K562 (cell line): ENCODE results near the gene UNC13A. TPM values are rescaled to one million over a fixed set of nuclear protein-coding genes. Genes with fewer than 3 reads are reported as not detected.

ENCODE experiments used
- CGGBP1 ChIP-seq: fragments of 250-450 bp; sonication (Bioruptor Pico); IDR thresholded peaks from 2 replicates; pipeline ENCODE4 v1.9.0; 2021; ENCODE audit warnings: mild to moderate bottlenecking
- HMGN3 ChIP-seq: IDR thresholded peaks from 2 replicates; pipeline ENCODE4 v1.6.1; 2011; ENCODE audit warnings: borderline replicate concordance, low read depth, mild to moderate bottlenecking, mixed read lengths, low read length; ENCODE audit not compliant: insufficient read length; ENCODE audit errors: extremely low read depth
- MLLT1 ChIP-seq, 2 experiments: fragments of 450-650 bp; IDR thresholded peaks; 2 replicates each; pipeline ENCODE4 v1.6.1; 2016
- POLR2H ChIP-seq: IDR thresholded peaks from 2 replicates; pipeline ENCODE4 v1.6.1; 2016; ENCODE audit warnings: missing genetic modification characterization, low read depth, mild to moderate bottlenecking, control low read depth, missing compliant biosample characterization, moderate library complexity
- RB1 ChIP-seq: fragments of 450-650 bp; IDR thresholded peaks from 2 replicates; pipeline ENCODE4 v1.6.1; 2017; ENCODE audit warnings: low read depth, mild to moderate bottlenecking
- REST ChIP-seq, 2 experiments: fragments of 450-650 bp; formaldehyde crosslinking in 1 of 2; IDR thresholded peaks; 2 replicates each; pipeline versions ENCODE4 v1.4.0 to v1.6.1; 2014 to 2020; ENCODE audit warnings: mild to moderate bottlenecking in 2 of 2, borderline replicate concordance in 1 of 2, low read depth in 1 of 2
- ZBTB33 ChIP-seq: sonication (generic); formaldehyde crosslinking; IDR thresholded peaks from 2 replicates; pipeline ENCODE4 v1.8.1; 2023; ENCODE audit warnings: mild to moderate bottlenecking, missing genetic modification reagents
- ZNF12 ChIP-seq: sonication (generic); formaldehyde crosslinking; IDR thresholded peaks from 2 replicates; pipeline ENCODE4 v1.4.0; 2020; ENCODE audit warnings: mild to moderate bottlenecking, missing genetic modification reagents
- ZNF354B ChIP-seq: fragments of 250-450 bp; sonication (Bioruptor Pico); IDR thresholded peaks from 2 replicates; pipeline ENCODE4 v1.4.0; 2020
- polyA plus RNA-seq, 8 experiments: library from polyadenylated mRNA; depleted of rRNA in 4 of 8; stranded (reverse) in 5 of 8; unstranded in 3 of 8; fragments of >200 nt; fragmentation: Nextera tagmentation in 2 of 8; fragmentation: Illumina TruSeq in 1 of 8; extraction: Ambion mirVana in 2 of 8; extraction: Trizol in 1 of 8; gene quantifications; 2 replicates each; pipeline versions ENCODE4 v1.2.1 to v1.2.3, GENCODE V29; 2011 to 2014; ENCODE audit warnings: inconsistent platforms in 1 of 8, missing spikeins in 1 of 8
- total RNA-seq, 7 experiments: library from RNA; depleted of rRNA in 6 of 7; stranded (reverse); fragments of >200 nt in 6 of 7; fragmentation: Illumina TruSeq in 2 of 7; extraction: Trizol in 2 of 7; gene quantifications; 2 replicates each; pipeline versions ENCODE4 v1.2.1 to v1.2.3, GENCODE V29; 2011 to 2021; ENCODE audit warnings: low replicate concordance in 1 of 7

Gene UNC13A
- total and polyA plus RNA-seq, 9 of the 15 experiments (the other 6 are each of a cell fraction or from before 2014, with no cell fraction given) = 0.03 to 1.0 (median 0.25) TPM

- TF ChIP-seq RB1 = 0 out of 2 replicates have a peak, but pooled peaks have one; percentile 20
- TF ChIP-seq MLLT1 (IDR thresholded peaks at IDR 0.05) = no peak
- peak; percentile 65 for TF ChIP-seq ZBTB33 (CRISPR knock-in tag)
- no peak for TF ChIP-seq ZNF354B (CRISPR knock-in tag)
- TF ChIP-seq POLR2H (tag) = no peak
- no peak for TF ChIP-seq CGGBP1 (CRISPR knock-in tag)
- no peak for TF ChIP-seq ZNF12
- peak; percentile 52; the same call in 1 of the 2 replicates for TF ChIP-seq REST (IDR thresholded peaks at IDR 0.05; ENCODE audit: borderline replicate concordance)
- no peak for TF ChIP-seq REST (CRISPR knock-in tag; IDR thresholded peaks at IDR 0.05; ENCODE audit: low read depth)
- TF ChIP-seq HMGN3 = peak; percentile 24
Observed at GRCh38 chr19:17725422-17726078, 37.4 kb upstream of the UNC13A start (continued).
